ENCODE data around the gene DNAJC27. TPM values are rescaled to one million over a fixed set of nuclear protein-coding genes. Genes with fewer than 3 reads are reported as not detected.

DNAJC27 gene
- total RNA-seq, 1 experiment from 2014 or later = 5.1 TPM

DNA sequence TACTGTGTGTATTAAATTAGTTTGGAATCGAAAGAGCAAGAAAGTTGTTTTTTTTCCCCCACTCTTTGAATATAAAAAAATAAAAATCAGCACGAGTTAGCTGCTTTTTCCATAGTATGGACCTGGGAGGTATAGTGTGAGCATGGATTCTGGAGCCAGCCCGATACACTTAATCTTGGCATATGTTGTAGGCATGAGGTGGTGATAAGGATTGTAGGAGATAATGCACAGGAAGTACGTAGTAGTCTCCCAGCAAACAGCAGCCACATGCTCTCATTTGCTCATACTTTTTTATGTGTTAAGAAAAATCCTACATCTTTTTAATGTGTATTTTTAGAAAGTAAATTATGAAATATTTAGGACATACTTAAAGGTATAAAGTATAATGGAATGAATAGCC lies 2.1 kb upstream of the DNAJC27 start:
- H2BK120ac ChIP-seq (ENCODE audit: low read depth, low read length, poor library complexity, severe bottlenecking) = no peak overlapping the region
- H3K18ac ChIP-seq (ENCODE audit: insufficient read length, low read depth, low read length) = no peak overlapping the region

More for the DNA sequence above, 2.1 kb upstream of the DNAJC27 start:
- no peaks in the 10 kb centered on the region for H3K4me1 ChIP-seq (ENCODE audit: insufficient read depth, low read length)
- no peak for DNase-seq
- H3K4ac ChIP-seq (ENCODE audit: low read depth, low read length) = no peak overlapping the region
- H2AK5ac ChIP-seq (ENCODE audit: insufficient read length, low read length) = no peak overlapping the region
- H4K5ac ChIP-seq (ENCODE audit: insufficient read length, low read depth, low read length) = no peak overlapping the region
- H2BK12ac ChIP-seq (ENCODE audit: insufficient read length, low read depth, low read length) = no peak overlapping the region
- no peak overlapping the region for H3K23ac ChIP-seq (ENCODE audit: insufficient read length, low read depth, low read length)
- H3T11ph ChIP-seq (ENCODE audit: low read length) = no peak overlapping the region
- H3K27ac ChIP-seq (ENCODE audit: insufficient read length, low read depth, low read length) = no peak overlapping the region
- H2BK5ac ChIP-seq (ENCODE audit: insufficient read length, low read length) = no peak overlapping the region
- no peaks in the 10 kb centered on the region for H3K9me3 ChIP-seq (ENCODE audit: control insufficient read depth, low read depth, low read length)
- no peaks in the 10 kb centered on the region for H4K20me1 ChIP-seq (ENCODE audit: control insufficient read depth, insufficient read depth, insufficient read length)
- H3K4me2 ChIP-seq (ENCODE audit: insufficient read depth, insufficient read length, low read length) = no peak overlapping the region
- H3K9ac ChIP-seq (ENCODE audit: extremely low read depth, insufficient read length, low read length) = no peak overlapping the region
- H2BK15ac ChIP-seq (ENCODE audit: low read depth, low read length) = no peak overlapping the region
- H3K4me3 Mint-ChIP-seq = no peak overlapping the region; a peak in 1 of 5 replicates
- no peak overlapping the region for H4K8ac ChIP-seq (replicated peaks; ENCODE audit: insufficient read length, low read depth, low read length)
- no peak overlapping the region for H4K91ac ChIP-seq (ENCODE audit: insufficient read length, low read depth, low read length)
- no peak overlapping the region for H3K14ac ChIP-seq (ENCODE audit: insufficient read depth, low read length)
- H3K27me3 Mint-ChIP-seq (ENCODE audit: low read depth) = no peaks in the 10 kb centered on the region
- TF ChIP-seq, protein P1, sequence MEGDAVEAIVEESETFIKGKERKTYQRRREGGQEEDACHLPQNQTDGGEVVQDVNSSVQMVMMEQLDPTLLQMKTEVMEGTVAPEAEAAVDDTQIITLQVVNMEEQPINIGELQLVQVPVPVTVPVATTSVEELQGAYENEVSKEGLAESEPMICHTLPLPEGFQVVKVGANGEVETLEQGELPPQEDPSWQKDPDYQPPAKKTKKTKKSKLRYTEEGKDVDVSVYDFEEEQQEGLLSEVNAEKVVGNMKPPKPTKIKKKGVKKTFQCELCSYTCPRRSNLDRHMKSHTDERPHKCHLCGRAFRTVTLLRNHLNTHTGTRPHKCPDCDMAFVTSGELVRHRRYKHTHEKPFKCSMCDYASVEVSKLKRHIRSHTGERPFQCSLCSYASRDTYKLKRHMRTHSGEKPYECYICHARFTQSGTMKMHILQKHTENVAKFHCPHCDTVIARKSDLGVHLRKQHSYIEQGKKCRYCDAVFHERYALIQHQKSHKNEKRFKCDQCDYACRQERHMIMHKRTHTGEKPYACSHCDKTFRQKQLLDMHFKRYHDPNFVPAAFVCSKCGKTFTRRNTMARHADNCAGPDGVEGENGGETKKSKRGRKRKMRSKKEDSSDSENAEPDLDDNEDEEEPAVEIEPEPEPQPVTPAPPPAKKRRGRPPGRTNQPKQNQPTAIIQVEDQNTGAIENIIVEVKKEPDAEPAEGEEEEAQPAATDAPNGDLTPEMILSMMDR (conservative IDR thresholded peaks at IDR 0.05) = no peak
- H3K27ac Mint-ChIP-seq = peak overlapping the region in 1 of 3 experiments; percentile 48; a peak in 1 of 7 replicates
- no peak overlapping the region for H3K56ac ChIP-seq (ENCODE audit: insufficient read length, low read depth, low read length)
- no peaks in the 10 kb centered on the region for H3K27me3 ChIP-seq (ENCODE audit: insufficient read depth, low read length)
- peaks cover 0 to 3% of the 10 kb centered on the region in 2 experiments; a peak in 3 of 5 replicates for H3K9me3 Mint-ChIP-seq
- WGBS (ENCODE audit: extremely low coverage, insufficient read length, low lambda C conversion rate) = no CpG with 5 or more reads among the region's 4 CpGs
- no peaks in the 10 kb centered on the region for H3K36me3 Mint-ChIP-seq (ENCODE audit: insufficient read depth in 1 of 3, low read depth in 3 of 3)
- peaks cover 10 to 11% of the 10 kb centered on the region in 2 experiments; a peak in 3 of 4 replicates for H3K4me1 Mint-ChIP-seq
- H3K23me2 ChIP-seq (ENCODE audit: insufficient read length, low read depth, low read length, poor library complexity, severe bottlenecking) = peaks cover 14% of the 10 kb centered on the region
- H2BK20ac ChIP-seq (ENCODE audit: low read depth, low read length, poor library complexity, severe bottlenecking) = no peak overlapping the region
- H3K79me2 ChIP-seq (ENCODE audit: insufficient read depth, low read length) = 0 out of 2 replicates have a peak, but pooled peaks cover 2% of the 10 kb centered on the region
- no peak overlapping the region for H2AFZ ChIP-seq (ENCODE audit: low read length)
- no peaks in the 10 kb centered on the region for H3K79me1 ChIP-seq (ENCODE audit: insufficient read depth, low read depth, low read length, poor library complexity, severe bottlenecking)

Measured in H9 (cell line).